ENCODE data around the gene IFIT5. TPM values are rescaled to one million over a fixed set of nuclear protein-coding genes. Genes with fewer than 3 reads are reported as not detected.

IFIT5 gene
- total RNA-seq, 2 donors from 2014 or later = 11.5 TPM

GRCh38 chr10:89392974-89393373 is 21.4 kb upstream of the IFIT5 start:
- H3K27me3 ChIP-seq (replicated peaks; ENCODE audit: insufficient read depth) = no peaks in the 10 kb centered on the region
- TF ChIP-seq POLR2AphosphoS5 (IDR thresholded peaks at IDR 0.05) (no peak), POLR2A (IDR thresholded peaks at IDR 0.05) (no peak)
- TF ChIP-seq, protein P1, sequence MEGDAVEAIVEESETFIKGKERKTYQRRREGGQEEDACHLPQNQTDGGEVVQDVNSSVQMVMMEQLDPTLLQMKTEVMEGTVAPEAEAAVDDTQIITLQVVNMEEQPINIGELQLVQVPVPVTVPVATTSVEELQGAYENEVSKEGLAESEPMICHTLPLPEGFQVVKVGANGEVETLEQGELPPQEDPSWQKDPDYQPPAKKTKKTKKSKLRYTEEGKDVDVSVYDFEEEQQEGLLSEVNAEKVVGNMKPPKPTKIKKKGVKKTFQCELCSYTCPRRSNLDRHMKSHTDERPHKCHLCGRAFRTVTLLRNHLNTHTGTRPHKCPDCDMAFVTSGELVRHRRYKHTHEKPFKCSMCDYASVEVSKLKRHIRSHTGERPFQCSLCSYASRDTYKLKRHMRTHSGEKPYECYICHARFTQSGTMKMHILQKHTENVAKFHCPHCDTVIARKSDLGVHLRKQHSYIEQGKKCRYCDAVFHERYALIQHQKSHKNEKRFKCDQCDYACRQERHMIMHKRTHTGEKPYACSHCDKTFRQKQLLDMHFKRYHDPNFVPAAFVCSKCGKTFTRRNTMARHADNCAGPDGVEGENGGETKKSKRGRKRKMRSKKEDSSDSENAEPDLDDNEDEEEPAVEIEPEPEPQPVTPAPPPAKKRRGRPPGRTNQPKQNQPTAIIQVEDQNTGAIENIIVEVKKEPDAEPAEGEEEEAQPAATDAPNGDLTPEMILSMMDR (IDR thresholded peaks at IDR 0.05) = no peak
- H3K4me3 ChIP-seq = peak overlapping the region; percentile 32 to 50
- peak overlapping the region; percentile 72 to 80 for H3K27ac ChIP-seq
- intact Hi-C loops (cut with DNase I) = no loop called here
- peaks cover 3% of the 10 kb centered on the region for H3K4me1 ChIP-seq (replicated peaks)
- peak; percentile 17 for DNase-seq (ENCODE audit: low spot score)
- H3K9me3 ChIP-seq = no peaks in the 10 kb centered on the region
- WGBS = 22% methylated on average over 2 of the region's 2 CpGs
- H3K36me3 ChIP-seq = no peaks in the 10 kb centered on the region

GRCh38 chr10:89393898-89394297 is 20.5 kb upstream of the IFIT5 start:
- DNase-seq (ENCODE audit: low spot score) = no peak
- Histone ChIP-seq H3K4me3 (peak overlapping the region in 1 of 2 donors; percentile 50), H3K36me3 (no peaks in the 10 kb centered on the region), H3K27me3 (replicated peaks; ENCODE audit: insufficient read depth) (no peaks in the 10 kb centered on the region), H3K27ac (peak overlapping the region in 1 of 2 donors; percentile 72), H3K4me1 (replicated peaks) (peaks cover 3% of the 10 kb centered on the region), H3K9me3 (no peaks in the 10 kb centered on the region)
- intact Hi-C loops (cut with DNase I) = no loop called here
- TF ChIP-seq POLR2A (IDR thresholded peaks at IDR 0.05) (no peak), POLR2AphosphoS5 (IDR thresholded peaks at IDR 0.05) (no peak)
- TF ChIP-seq, protein P1 (IDR thresholded peaks at IDR 0.05) = no peak
- 27% methylated on average over 3 of the region's 3 CpGs for WGBS

- DNase-seq (ENCODE audit: low spot score) = no peak
- 90% methylated on average over 2 of the region's 2 CpGs for WGBS
Measured at GRCh38 chr10:89395141-89395540, 19.2 kb upstream of the IFIT5 start.

DNA sequence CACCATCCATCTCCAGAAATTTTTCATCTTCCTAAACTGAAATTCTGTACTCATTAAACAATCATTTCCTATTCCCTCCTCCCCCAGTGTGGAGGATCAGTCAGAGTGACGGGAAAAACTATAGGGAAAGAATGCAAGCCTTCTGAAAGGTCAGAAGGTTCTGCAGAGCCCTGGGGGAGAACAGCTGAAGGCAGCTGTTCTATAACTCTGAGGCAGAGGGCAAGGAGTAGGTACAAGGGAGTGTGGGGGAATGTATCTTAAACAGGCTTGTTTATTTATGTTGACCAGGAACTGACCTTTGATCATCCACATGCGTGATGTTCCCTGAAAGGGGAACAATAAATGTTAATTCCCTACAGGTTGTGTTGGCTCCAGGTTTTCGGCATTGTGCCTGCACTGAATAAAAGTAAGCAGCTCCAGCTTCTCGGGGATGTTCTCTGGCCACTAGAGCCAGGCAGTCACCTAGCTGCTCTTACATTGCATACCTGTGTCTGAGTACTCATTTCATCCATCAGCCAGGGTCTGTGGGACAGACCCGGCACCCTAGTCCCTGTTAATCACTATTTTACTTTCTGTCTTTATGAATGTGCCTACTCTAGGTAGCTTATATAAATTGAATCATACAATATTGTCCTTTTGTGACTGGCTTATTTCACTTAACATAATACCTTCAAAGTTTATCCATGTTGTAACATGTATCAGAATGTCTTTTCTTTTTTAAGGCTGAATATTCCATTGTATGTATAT is 16.2 kb upstream of the IFIT5 start:
- Histone ChIP-seq H3K36me3 (no peaks in the 10 kb centered on the region), H3K27me3 (replicated peaks; ENCODE audit: insufficient read depth) (no peaks in the 10 kb centered on the region), H3K4me3 (no peak overlapping the region), H3K9me3 (no peaks in the 10 kb centered on the region), H3K27ac (no peak overlapping the region), H3K4me1 (replicated peaks) (no peaks in the 10 kb centered on the region)
- intact Hi-C loops (cut with DNase I) = no loop called here
- WGBS = 83% methylated on average over 5 of the region's 5 CpGs
- DNase-seq (ENCODE audit: low spot score) = no peak
- TF ChIP-seq, protein P1 (IDR thresholded peaks at IDR 0.05) = no peak
- TF ChIP-seq POLR2AphosphoS5 (IDR thresholded peaks at IDR 0.05) (no peak), POLR2A (IDR thresholded peaks at IDR 0.05) (no peak)

More at GRCh38 chr10:89395141-89395540, 19.2 kb upstream of the IFIT5 start:
- no peak for TF ChIP-seq POLR2A (IDR thresholded peaks at IDR 0.05)
- TF ChIP-seq, protein P1 (IDR thresholded peaks at IDR 0.05) = no peak
- TF ChIP-seq POLR2AphosphoS5 (IDR thresholded peaks at IDR 0.05) = no peak
- Histone ChIP-seq H3K4me1 (replicated peaks) (peaks cover 3% of the 10 kb centered on the region), H3K27ac (no peak overlapping the region), H3K36me3 (no peaks in the 10 kb centered on the region), H3K9me3 (no peaks in the 10 kb centered on the region), H3K4me3 (no peak overlapping the region), H3K27me3 (replicated peaks; ENCODE audit: insufficient read depth) (no peaks in the 10 kb centered on the region)
- intact Hi-C loops (cut with DNase I) = no loop called here

DNA sequence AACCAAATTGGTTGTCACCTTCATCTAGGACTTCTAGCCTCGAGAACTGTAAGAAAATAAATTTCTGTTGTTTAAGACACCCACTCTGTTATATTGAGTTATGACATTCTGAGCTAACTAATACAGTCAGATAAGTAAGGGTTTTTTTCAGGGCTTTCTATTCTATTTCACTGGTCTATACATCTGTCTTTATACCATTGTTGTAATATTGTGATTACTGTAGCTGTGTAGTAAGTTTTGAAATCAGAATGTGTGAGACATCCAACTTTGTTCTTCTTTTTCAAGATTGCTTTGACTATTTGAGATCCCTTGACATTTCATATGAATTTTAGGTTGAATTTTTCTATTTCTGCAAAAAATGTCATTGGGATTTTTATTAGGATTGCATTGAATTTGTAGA is 14.4 kb upstream of the IFIT5 start:
- no peak for TF ChIP-seq POLR2A (IDR thresholded peaks at IDR 0.05)
- TF ChIP-seq, protein P1 (IDR thresholded peaks at IDR 0.05) = no peak
- TF ChIP-seq POLR2AphosphoS5 (IDR thresholded peaks at IDR 0.05) = no peak
- no peaks in the 10 kb centered on the region for H3K9me3 ChIP-seq
- intact Hi-C loops (cut with DNase I) = no loop called here
- no peaks in the 10 kb centered on the region for H3K4me1 ChIP-seq (replicated peaks)
- no peak overlapping the region for H3K4me3 ChIP-seq
- H3K27me3 ChIP-seq (replicated peaks; ENCODE audit: insufficient read depth) = no peaks in the 10 kb centered on the region
- 88% methylated on average over 1 of the region's 1 CpG for WGBS
- no peaks in the 10 kb centered on the region for H3K36me3 ChIP-seq
- no peak overlapping the region for H3K27ac ChIP-seq
- DNase-seq (ENCODE audit: low spot score) = no peak
